HTR-8/SVneo (cell line): Measurements from ENCODE around the gene NSUN2.
A peak's percentile ranks its signal among the peaks of the same experiment; 100 is the strongest.
"Not testable (repeated sequence)": the region's sequence is repeated elsewhere in the genome, so short reads cannot be mapped to it uniquely, and the experiment has no call there.

ENCODE experiments used
- DNase-seq: peaks from one replicate; pipeline ENCODE4 v3.0.0; 2011; ENCODE audit warnings: low spot score, mixed read lengths; ENCODE audit not compliant: insufficient read length
- FAIRE-seq: peaks from 2 replicates; lab custom pipeline; 2011; peaks lifted over from hg19 to GRCh38; lab: Jason Lieb, UNC

NSUN2 gene

DNA sequence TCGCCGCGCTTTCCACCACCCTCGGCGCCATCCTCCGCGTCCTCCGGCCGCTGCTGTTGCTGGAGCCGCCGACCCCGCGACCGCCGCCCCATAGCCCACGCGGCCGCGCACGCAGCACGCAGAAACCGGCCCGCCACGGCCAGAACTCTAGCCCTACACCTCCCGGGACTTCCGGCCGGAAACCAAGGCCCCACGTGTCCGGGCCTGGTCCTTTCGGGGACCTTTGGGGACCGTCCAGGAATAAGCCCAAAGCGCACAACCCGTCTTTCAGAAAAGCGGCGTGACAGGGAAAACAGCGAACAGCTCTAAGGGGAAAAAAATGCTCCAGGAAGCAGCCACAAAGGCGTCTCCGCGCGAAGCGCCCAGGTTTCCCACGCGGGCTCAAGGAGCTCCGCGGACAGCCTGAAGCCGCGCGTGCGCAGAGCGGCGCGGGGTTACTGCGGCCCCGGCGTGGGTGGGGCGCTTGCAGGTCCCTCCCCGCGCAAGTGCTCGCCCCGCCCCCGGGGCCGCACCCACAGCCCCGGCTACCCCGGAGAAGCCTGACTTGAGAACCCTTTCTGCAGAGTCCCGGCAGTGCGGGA lies at the start of gene NSUN2, which contains the start of gene SRD5A1:
Gene NSUN2, minus strand, starts transcription at position 157 of the 581 bp plus-strand sequence. Its CDS starts 65 bp downstream, at position 92.
Gene SRD5A1, plus strand, starts transcription at position 553 of the 581 bp plus-strand sequence. CDS start 137 bp downstream, outside the sequence.
- FAIRE-seq (peak; percentile 9), DNase-seq (peak; percentile 99)

DNA sequence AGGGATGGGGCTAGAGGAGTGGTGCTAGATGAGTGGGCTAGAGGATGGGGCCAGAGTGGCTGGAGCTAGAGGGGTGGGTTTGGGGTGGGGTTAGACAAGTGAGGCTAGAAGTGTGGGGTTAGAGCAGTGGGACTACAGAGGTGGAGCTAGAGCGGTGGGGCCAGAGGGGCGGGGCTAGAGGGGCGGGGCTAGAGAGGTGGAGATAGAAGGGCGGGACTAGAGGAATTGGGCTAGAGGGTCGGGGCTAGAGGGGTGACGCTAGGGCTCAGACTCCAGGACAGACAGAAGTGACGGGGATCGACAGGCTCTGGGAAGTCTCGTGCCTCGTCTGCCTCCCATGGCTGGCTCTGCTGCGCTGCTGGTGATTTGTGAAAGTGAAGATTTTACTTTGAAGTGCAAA lies 49.4 kb upstream of the NSUN2 start:
- FAIRE-seq, result no peak

DNA sequence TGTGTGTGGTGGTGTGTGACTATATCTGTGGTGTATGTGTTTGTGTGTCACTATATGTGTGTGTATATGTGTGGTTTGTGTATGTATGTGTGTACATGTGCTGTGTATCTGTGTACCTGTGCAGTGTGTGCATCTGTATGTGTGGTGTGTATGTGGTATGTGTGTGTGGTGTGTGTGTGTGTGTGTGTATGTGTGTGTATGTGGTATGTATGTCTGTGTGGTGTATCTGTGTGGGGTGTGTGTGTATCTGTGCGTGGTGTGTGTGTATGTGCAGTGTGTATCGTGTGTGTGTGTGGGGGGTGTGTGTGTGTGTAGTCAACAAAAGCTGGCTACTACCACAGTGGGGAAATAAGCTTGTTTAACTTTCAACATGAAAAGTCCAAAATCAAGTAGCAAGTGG lies 48.8 kb upstream of the NSUN2 start:
- FAIRE-seq (peak; percentile 95), DNase-seq (no peak)

More for the DNA sequence above, 49.4 kb upstream of the NSUN2 start:
- no peak for DNase-seq

DNA sequence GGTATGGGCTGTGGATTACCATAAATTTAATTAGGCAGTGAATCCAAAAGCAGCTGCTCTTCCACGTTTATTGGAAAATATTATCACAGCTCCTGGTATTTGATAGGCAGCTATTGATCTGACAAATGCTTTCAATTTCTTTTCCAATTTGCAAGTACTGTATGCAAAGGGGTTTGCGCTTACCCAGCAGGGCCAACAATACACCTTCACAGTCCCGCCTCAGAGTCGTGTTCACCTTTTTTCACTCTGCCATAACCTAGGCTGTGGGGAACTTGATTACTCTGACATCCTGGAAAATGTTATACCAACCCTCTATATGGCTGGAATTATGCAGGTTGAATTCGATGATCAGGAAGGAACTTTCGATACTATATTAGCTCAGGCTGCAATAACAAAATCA lies 48.1 kb upstream of the NSUN2 start:
- no peak for DNase-seq

GRCh38 chr5:6678385-6678784 lies 45.5 kb upstream of the NSUN2 start:
- FAIRE-seq (no peak), DNase-seq (no peak)

More for the DNA sequence above, 48.1 kb upstream of the NSUN2 start:
- FAIRE-seq, result no peak

DNA sequence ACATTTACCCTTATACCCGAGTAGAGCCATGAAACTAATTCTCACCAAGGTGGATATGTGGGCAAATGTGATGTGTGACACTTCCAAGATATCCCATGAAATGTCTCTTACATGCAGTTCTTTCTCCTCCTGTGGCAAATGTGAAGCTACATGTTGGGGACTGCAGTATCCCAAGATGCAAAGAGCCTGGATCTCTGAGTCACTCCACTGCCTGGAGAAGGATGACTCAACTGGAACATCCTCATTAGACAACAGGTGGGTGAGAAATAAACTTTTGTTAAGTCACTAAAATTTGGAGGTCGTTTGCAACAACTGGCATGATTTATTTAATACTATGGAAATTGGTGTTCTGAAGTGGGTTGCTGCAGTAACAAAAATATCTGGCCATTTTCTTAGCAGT lies 43.9 kb upstream of the NSUN2 start:
- FAIRE-seq (no peak), DNase-seq (no peak)

- FAIRE-seq, result no peak
Measured at GRCh38 chr5:6675784-6676491, 43.1 kb upstream of the NSUN2 start.

GRCh38 chr5:6674886-6675285 lies 42.0 kb upstream of the NSUN2 start:
- DNase-seq, result no peak
- FAIRE-seq, result no peak

More at GRCh38 chr5:6675784-6676491, 43.1 kb upstream of the NSUN2 start:
- no peak for DNase-seq

DNA sequence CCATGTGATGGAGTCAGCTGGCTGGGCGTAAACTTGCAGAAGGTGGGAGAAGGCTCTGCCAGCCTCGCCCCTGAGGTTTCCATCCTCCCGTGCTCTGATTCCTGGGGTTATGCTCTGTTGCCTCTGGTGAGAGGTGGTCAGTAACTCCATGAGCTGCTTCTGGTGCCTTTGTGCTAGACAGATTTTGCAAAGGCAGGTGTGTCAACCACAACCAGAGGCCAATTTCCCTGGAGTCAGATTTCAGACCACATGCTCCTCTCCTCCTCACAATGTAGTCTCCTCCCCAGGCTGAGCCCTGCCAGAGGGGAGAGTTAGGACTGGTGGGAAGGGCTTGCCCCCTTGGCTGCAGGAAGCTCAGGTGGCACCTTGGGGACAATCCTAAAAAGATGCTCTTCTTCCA lies 41.6 kb upstream of the NSUN2 start:
- FAIRE-seq (peak; percentile 20), DNase-seq (no peak)

DNA sequence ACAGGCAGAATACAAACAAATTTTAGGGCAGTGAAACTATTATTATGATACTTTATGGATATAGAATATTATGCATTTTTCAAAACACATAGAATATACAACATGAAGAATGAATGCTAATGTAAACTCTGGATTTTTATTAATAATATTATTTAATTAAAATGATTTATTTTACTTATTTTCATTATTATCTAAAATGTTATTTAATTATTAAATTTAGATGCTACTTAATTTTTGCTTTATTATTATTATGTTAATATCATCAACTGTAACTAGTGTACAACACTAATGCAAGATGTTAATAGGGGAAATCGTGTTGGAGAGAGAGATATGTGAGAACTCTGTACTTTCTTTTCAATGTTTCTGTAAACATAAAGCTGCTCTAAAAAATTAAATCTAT lies 41.1 kb upstream of the NSUN2 start:
- DNase-seq (no peak), FAIRE-seq (no peak)

DNA sequence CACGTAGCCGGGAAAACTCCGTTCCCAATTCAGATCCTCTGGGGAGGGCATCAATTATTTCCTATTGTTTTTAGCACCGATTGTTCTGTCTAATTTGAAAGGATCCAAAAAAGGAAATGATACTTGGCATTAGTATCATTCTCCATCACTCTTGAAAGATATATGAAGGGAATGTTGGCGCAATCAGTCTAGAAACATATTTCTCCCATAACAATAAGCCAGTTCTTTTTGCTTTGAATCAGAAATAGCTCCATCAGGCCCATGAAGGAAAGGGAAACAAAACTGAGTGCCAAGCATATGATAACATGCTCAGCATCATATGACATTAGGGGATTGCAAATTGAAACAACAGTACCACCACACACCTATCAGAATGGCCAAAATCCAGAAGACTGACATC lies 40.2 kb upstream of the NSUN2 start:
- no peak for FAIRE-seq
- no peak for DNase-seq

DNA sequence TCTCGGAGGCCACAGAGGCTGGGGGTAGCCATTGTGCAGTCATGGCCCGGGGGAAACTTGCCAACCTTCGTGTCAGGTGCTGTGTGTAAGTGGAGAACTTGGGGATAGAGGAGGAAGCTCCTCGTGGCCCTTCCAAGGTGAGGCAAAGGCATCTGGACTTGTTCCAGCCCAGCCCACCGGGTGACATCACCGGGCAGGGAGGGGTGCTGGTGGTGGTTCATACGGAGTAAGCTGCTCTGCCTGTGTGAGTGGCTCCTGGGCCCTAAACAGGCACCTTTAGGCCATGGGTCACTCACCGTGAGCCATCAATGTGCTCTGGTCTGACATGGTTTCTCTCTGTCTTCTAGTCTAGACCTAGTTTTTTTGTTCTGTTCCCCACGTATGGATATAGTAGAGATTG lies 35.9 kb upstream of the NSUN2 start:
- DNase-seq, FAIRE-seq: not testable (repeated sequence)

- no peak for FAIRE-seq
- DNase-seq, result no peak
Measured at GRCh38 chr5:6667648-6668047, 34.8 kb upstream of the NSUN2 start.

DNA sequence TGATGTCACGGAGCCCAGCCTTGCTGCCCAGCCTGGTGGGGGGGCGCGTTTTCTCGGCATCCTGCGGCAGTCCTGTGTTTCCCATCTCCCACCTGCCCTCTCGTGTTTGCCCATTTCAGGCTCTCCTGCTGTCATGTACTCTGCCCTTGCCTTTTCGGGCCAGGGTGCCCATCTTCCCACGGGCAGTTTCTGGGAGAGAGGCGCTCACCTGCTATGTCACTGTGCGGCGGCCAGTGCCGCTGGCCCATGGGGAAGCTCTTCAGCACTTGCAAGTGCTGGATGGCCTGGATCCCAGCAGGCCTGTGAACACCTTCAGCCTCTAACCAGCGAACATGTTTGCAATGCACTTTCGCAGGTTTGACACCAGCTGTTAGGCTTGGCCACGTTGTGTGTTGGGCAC lies 33.9 kb upstream of the NSUN2 start:
- DNase-seq (no peak), FAIRE-seq (peak; percentile 77)

DNA sequence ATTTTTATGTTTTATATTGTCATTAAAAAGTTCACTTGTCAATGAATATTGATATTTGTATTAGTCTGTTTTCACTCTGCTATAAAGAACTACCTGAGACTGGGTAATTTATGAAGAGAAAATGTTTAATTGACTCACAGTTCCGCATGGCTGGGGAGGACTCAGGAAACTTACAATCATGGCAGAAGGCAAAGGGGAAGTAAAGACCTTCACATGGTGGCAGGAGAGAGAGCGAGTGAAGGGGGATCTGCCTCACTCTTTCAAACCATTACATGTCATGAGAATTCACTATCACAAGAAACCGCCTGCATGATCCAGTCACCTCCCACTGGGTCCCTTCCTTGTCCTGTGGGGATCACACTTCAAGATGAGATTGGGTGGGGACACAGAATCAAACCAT lies 27.8 kb upstream of the NSUN2 start:
- no peak for DNase-seq
- FAIRE-seq, result no peak

- DNase-seq (no peak), FAIRE-seq (no peak)
Measured at GRCh38 chr5:6659941-6660684, 27.3 kb upstream of the NSUN2 start.

DNA sequence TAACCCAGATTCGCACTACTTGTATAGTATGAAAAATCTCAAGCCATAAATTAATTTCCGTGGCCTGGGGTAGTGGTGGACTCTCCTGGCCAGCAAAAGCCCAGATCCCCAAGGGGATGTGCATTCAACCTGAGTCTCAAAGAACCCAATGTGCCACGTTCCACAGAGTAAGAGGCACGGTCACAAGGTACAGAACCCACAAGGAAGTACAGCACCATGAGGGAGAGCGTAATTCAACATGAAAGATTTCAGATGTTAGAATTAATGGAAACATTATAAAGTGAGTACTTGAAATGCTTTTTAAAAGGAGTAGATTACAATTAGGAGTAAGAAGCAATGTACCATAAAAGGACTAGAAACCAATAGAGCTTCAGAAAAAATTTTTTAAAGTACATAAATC lies 23.8 kb upstream of the NSUN2 start:
- no peak for DNase-seq
- FAIRE-seq, result no peak

DNA sequence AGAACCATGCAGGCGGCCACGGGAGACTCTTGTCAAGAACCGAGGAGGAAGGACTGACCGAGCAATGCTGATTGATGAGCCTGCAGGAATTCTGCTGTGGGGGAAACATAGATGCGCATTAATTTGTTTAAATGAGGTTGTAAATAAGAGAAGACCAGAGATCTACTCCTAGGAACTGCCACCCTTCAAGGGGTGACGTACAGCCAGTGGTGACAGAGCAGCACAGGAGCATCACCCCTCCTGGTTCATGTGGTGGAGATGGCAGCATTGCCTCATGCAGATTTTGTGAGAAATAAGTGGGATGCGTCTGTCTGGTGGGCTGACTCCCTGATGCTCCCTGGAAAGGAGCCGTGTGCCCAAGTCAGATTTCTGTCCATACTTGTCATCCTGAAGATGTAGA lies 22.6 kb upstream of the NSUN2 start:
- FAIRE-seq, result no peak

GRCh38 chr5:6652025-6652424 lies 19.2 kb upstream of the NSUN2 start:
- no peak for FAIRE-seq

More for the DNA sequence above, 22.6 kb upstream of the NSUN2 start:
- no peak for DNase-seq

DNA sequence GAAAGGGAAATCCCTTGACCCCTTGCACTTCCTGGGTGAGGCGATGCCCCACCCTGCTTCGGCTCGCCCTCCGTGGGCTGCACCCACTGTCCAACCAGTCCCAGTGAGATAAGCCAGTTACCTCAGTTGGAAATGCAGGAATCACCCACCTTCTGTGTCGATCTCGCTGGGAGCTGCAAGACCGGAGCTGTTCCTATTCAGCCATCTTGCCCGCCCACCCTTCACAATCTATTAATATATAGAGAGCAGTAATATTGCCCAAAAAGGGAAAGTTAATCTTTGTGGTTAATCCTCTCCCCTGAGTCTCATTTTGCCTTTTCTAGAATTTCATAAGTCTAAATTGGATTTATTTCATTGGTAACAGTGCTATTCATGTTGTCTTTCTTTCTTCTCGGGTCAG lies 16.8 kb upstream of the NSUN2 start:
- FAIRE-seq, result no peak
- DNase-seq, result no peak

More at GRCh38 chr5:6652025-6652424, 19.2 kb upstream of the NSUN2 start:
- DNase-seq, result no peak

DNA sequence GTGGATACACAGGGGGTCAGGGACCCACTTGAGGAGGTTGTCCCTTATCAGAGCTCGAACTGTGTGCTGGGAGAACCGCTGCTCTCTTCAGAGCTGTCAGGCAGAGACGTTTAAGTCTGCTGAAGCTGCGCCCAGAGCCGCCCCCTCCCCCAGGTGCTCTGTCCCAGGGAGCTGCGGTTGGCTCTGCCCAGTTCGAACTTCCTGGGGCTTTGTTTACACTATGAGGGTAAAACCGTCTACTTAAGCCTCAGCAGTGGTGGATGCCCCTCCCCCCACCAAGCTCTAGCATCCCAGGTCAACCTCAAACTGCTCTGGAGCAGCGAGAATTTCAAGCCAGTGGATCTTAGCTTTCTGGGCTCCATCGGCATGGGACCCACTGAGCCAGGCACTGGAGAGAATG lies 16.3 kb upstream of the NSUN2 start:
- FAIRE-seq (no peak), DNase-seq (no peak)
